ENCODE measurements around the gene BCL2L11.

The BCL2L11 gene

GRCh38 chr2:111122631-111123421, 2.1 kb downstream of the BCL2L11 start:
- H4K20me1 ChIP-seq (ENCODE audit: insufficient read depth, low read length): peaks cover 55% of the 10 kb centered on the region
- peaks cover 32% of the 10 kb centered on the region for H3K36me3 ChIP-seq (replicated peaks; ENCODE audit: low read depth, low read length)
- no peak overlapping the region for H2AFZ ChIP-seq (ENCODE audit: low read depth, low read length)
- H3K9ac ChIP-seq (ENCODE audit: low read length): peak overlapping the region; percentile 53
- H3K4me3 ChIP-seq (ENCODE audit: low read length): peak overlapping the region; percentile 85
- H3K79me2 ChIP-seq (ENCODE audit: low read length): peaks cover 38% of the 10 kb centered on the region
- peaks cover 15% of the 10 kb centered on the region for H3K4me1 ChIP-seq (ENCODE audit: low read length)
- TF ChIP-seq CTCF (IDR thresholded peaks at IDR 0.05; ENCODE audit: low read depth, low read length) (no peak), EZH2phosphoT487 (IDR thresholded peaks at IDR 0.05; ENCODE audit: low read depth) (no peak)
- H3K27ac ChIP-seq (ENCODE audit: low read length): no peak overlapping the region
- H3K9me3 ChIP-seq (ENCODE audit: insufficient read depth, low read length): peaks cover 11% of the 10 kb centered on the region; the same call in 1 of the 2 replicates
- peak overlapping the region; percentile 81 for H3K4me2 ChIP-seq (ENCODE audit: low read length)
- peaks cover 41% of the 10 kb centered on the region for H3K27me3 ChIP-seq (ENCODE audit: low read depth, low read length)

GRCh38 chr2:111123751-111124150, 3.0 kb downstream of the BCL2L11 start:
- Histone ChIP-seq H3K4me3 (ENCODE audit: low read length) (peak overlapping the region; percentile 85), H2AFZ (ENCODE audit: low read depth, low read length) (no peak overlapping the region), H3K9ac (ENCODE audit: low read length) (no peak overlapping the region), H3K4me1 (ENCODE audit: low read length) (peaks cover 15% of the 10 kb centered on the region), H3K36me3 (replicated peaks; ENCODE audit: low read depth, low read length) (peaks cover 39% of the 10 kb centered on the region), H3K4me2 (ENCODE audit: low read length) (peak overlapping the region; percentile 81; the same call in 1 of the 2 replicates), H4K20me1 (ENCODE audit: insufficient read depth, low read length) (peaks cover 64% of the 10 kb centered on the region), H3K27ac (ENCODE audit: low read length) (no peak overlapping the region), H3K9me3 (ENCODE audit: insufficient read depth, low read length) (peaks cover 6% of the 10 kb centered on the region; the same call in 1 of the 2 replicates), H3K27me3 (ENCODE audit: low read depth, low read length) (peaks cover 32% of the 10 kb centered on the region), H3K79me2 (ENCODE audit: low read length) (peaks cover 38% of the 10 kb centered on the region)
- TF ChIP-seq CTCF (IDR thresholded peaks at IDR 0.05; ENCODE audit: low read depth, low read length) (no peak), EZH2phosphoT487 (IDR thresholded peaks at IDR 0.05; ENCODE audit: low read depth) (no peak)

- peaks cover 57% of the 10 kb centered on the region for H3K36me3 ChIP-seq (replicated peaks; ENCODE audit: low read depth, low read length)
Measured at GRCh38 chr2:111126581-111126980, 5.9 kb downstream of the BCL2L11 start.

More at GRCh38 chr2:111126581-111126980, 5.9 kb downstream of the BCL2L11 start:
- TF ChIP-seq EZH2phosphoT487 (IDR thresholded peaks at IDR 0.05; ENCODE audit: low read depth): no peak
- TF ChIP-seq CTCF (IDR thresholded peaks at IDR 0.05; ENCODE audit: low read depth, low read length): no peak
- H3K27me3 ChIP-seq (ENCODE audit: low read depth, low read length): peaks cover 20% of the 10 kb centered on the region
- H4K20me1 ChIP-seq (ENCODE audit: insufficient read depth, low read length): peaks cover 82% of the 10 kb centered on the region
- peaks cover 39% of the 10 kb centered on the region for H3K79me2 ChIP-seq (ENCODE audit: low read length)
- no peak overlapping the region for H2AFZ ChIP-seq (ENCODE audit: low read depth, low read length)
- no peaks in the 10 kb centered on the region for H3K9me3 ChIP-seq (ENCODE audit: insufficient read depth, low read length)
- no peak overlapping the region for H3K4me2 ChIP-seq (ENCODE audit: low read length)
- no peak overlapping the region for H3K27ac ChIP-seq (ENCODE audit: low read length)
- H3K4me1 ChIP-seq (ENCODE audit: low read length): peaks cover 6% of the 10 kb centered on the region; the same call in 1 of the 2 replicates
- H3K4me3 ChIP-seq (ENCODE audit: low read length): no peak overlapping the region
- no peak overlapping the region for H3K9ac ChIP-seq (ENCODE audit: low read length)
